A549 (cell line): ENCODE measurements around the gene SUMO3.

Experiments
- CTCF ChIP-seq: fragments of >200 bp; sonication (Bioruptor Twin); formaldehyde crosslinking; IDR thresholded peaks from 3 replicates; pipeline ENCODE4 v1.5.1; 2016
- E2F6 ChIP-seq: IDR thresholded peaks from 2 replicates; pipeline ENCODE4 v1.6.1; 2012; ENCODE audit warnings: low read depth, borderline replicate concordance
- EP300 ChIP-seq, 2 experiments: fragments of >200 bp; sonication (Bioruptor Twin); formaldehyde crosslinking; IDR thresholded peaks; 2 replicates in 1 of 2; 3 replicates in 1 of 2; pipeline ENCODE4 v1.6.1; 2016 to 2017
- POLR2A ChIP-seq: IDR thresholded peaks from 2 replicates; pipeline ENCODE4 v1.6.1; 2012; ENCODE audit warnings: mild to moderate bottlenecking, low read length
- RAD21 ChIP-seq, 2 experiments: fragments of >200 bp in 1 of 2; sonication (Bioruptor Twin) in 1 of 2; formaldehyde crosslinking in 1 of 2; IDR thresholded peaks in 1 of 2; conservative IDR thresholded peaks in 1 of 2; 2 replicates in 1 of 2; 3 replicates in 1 of 2; pipeline ENCODE4 v1.6.1; 2012 to 2018; ENCODE audit warnings: inconsistent platforms in 1 of 2
- REST ChIP-seq: fragments of 200-600 bp; sonication (generic); IDR thresholded peaks from 2 replicates; pipeline ENCODE4 v1.6.1; 2016; ENCODE audit warnings: antibody characterized with exemption, mild to moderate bottlenecking, moderate library complexity
- TP53 ChIP-seq: fragments of 250-450 bp; sonication (Bioruptor Pico); IDR thresholded peaks from 2 replicates; pipeline ENCODE4 v1.5.0; 2021; ENCODE audit warnings: mild to moderate bottlenecking, moderate library complexity

- TF ChIP-seq CTCF: no peak
- no peak for TF ChIP-seq POLR2A
- no peak for TF ChIP-seq REST
- no peak for TF ChIP-seq E2F6
- no peak for TF ChIP-seq TP53
- no peak for TF ChIP-seq RAD21 (conservative IDR thresholded peaks at IDR 0.05 in 1 of 2, IDR thresholded peaks at IDR 0.05 in 1 of 2)
- TF ChIP-seq EP300 (IDR thresholded peaks at IDR 0.05): no peak
Observed at GRCh38 chr21:44790368-44790767, 27.5 kb downstream of the SUMO3 start.
